B cell (primary cell): ENCODE results near the gene YIPF2. TPM values are rescaled to one million over a fixed set of nuclear protein-coding genes. Genes with fewer than 3 reads are reported as not detected.
"Not testable (repeated sequence)": the region's sequence is repeated elsewhere in the genome, so short reads cannot be mapped to it uniquely, and the experiment has no call there.

Source experiments
- ATAC-seq: fragments of 200-7000 bp; cut with Tn5 transposase; one replicate; pipeline ENCODE4 v1.10.0; 2021; ENCODE audit warnings: low read depth, mild to moderate bottlenecking, moderate number of reproducible peaks, moderate library complexity
- CTCF ChIA-PET: fragments of 350-600 bp; sonication (Branson Sonifier 250); formaldehyde crosslinking; loops from one replicate; lab custom pipeline; 2021; ENCODE audit warnings: antibody characterized with exemption, inconsistent platforms; lab: Charles Lee
- POLR2A ChIA-PET: fragments of 350-600 bp; sonication (Branson Sonifier 250); formaldehyde crosslinking; loops from one replicate; lab custom pipeline; 2021; ENCODE audit warnings: antibody characterized with exemption; lab: Charles Lee
- DNase-seq: peaks from one replicate; pipeline ENCODE4 v3.0.0; 2013
- H2AFZ ChIP-seq: 2 replicates; pipeline ENCODE4 v1.6.1; 2012; ENCODE audit warnings: mild to moderate bottlenecking, low read depth, low read length; ENCODE audit not compliant: insufficient read depth, poor library complexity, severe bottlenecking
- H3K27ac ChIP-seq, 2 donors: 1 replicate in 1 of 2; 2 replicates in 1 of 2; pipeline ENCODE4 v1.5.1; 2012 to 2013; ENCODE audit warnings: low read length in 2 of 2, mild to moderate bottlenecking in 2 of 2, moderate library complexity in 1 of 2
- H3K27me3 ChIP-seq, 4 experiments: fragments of 200-600 bp in 1 of 4; sonication (generic) in 1 of 4; replicated peaks in 1 of 4; 1 replicate in 2 of 4; 2 replicates in 2 of 4; pipeline versions ENCODE4 v1.6.1 to v1.7.0; 2013 to 2016; ENCODE audit warnings: low read length in 3 of 4, mild to moderate bottlenecking in 2 of 4, mixed read lengths in 1 of 4, moderate library complexity in 1 of 4; ENCODE audit not compliant: insufficient read depth in 4 of 4, control insufficient read depth in 3 of 4; ENCODE audit errors: control extremely low read depth in 1 of 4
- H3K36me3 ChIP-seq, 2 experiments: replicated peaks in 1 of 2; 1 replicate in 1 of 2; 2 replicates in 1 of 2; pipeline versions ENCODE4 v1.6.1 to v1.7.1; 2013; ENCODE audit warnings: low read length in 1 of 2; ENCODE audit not compliant: insufficient read depth in 2 of 2, control insufficient read depth in 1 of 2; ENCODE audit errors: control extremely low read depth in 1 of 2, extremely low read depth in 1 of 2
- H3K4me1 ChIP-seq, 2 donors: fragments of 200-600 bp in 1 of 2; sonication (generic) in 1 of 2; 1 replicate in 1 of 2; 2 replicates in 1 of 2; pipeline versions ENCODE4 v1.5.1 to v1.6.1; 2013 to 2017; ENCODE audit warnings: low read length in 2 of 2; ENCODE audit not compliant: control insufficient read depth in 2 of 2, insufficient read depth in 2 of 2
- H3K4me2 ChIP-seq: replicated peaks from 2 replicates; pipeline ENCODE3; 2012; ENCODE audit warnings: mild to moderate bottlenecking, low read depth, low read length; ENCODE audit not compliant: poor library complexity, severe bottlenecking
- H3K4me3 ChIP-seq, 5 experiments: fragments of 200-600 bp in 1 of 5; sonication (generic) in 1 of 5; 1 replicate in 3 of 5; 2 replicates in 2 of 5; pipeline versions ENCODE4 v1.5.1 to v1.7.0; 2011 to 2016; ENCODE audit warnings: low read length in 4 of 5, mild to moderate bottlenecking in 4 of 5, low read depth in 2 of 5, control low read depth in 1 of 5, moderate library complexity in 1 of 5; ENCODE audit not compliant: insufficient read depth in 1 of 5; ENCODE audit errors: control extremely low read depth in 1 of 5, extremely low read depth in 1 of 5
- H3K79me2 ChIP-seq: fragments of 200-600 bp; sonication (generic); one replicate; pipeline ENCODE4 v1.6.0; 2016; ENCODE audit warnings: low read length; ENCODE audit not compliant: control insufficient read depth, insufficient read depth
- H3K9ac ChIP-seq: fragments of 200-600 bp; sonication (generic); 2 replicates; pipeline ENCODE4 v1.6.1; 2017; ENCODE audit warnings: mild to moderate bottlenecking, low read length, moderate library complexity
- H3K9me3 ChIP-seq, 3 donors: one replicate each; pipeline versions ENCODE4 v1.6.1 to v1.7.1; 2013; ENCODE audit warnings: low read length in 2 of 3; ENCODE audit not compliant: control insufficient read depth in 2 of 3, insufficient read depth in 1 of 3; ENCODE audit errors: control extremely low read depth in 1 of 3
- H4K20me1 ChIP-seq: 2 replicates; pipeline ENCODE4 v1.6.0; 2012; ENCODE audit warnings: mild to moderate bottlenecking, low read length; ENCODE audit not compliant: insufficient read depth, control insufficient read depth, poor library complexity, severe bottlenecking
- H3K27ac Mint-ChIP-seq: one replicate; pipeline ENCODE4 v1.8.0; 2021; ENCODE audit warnings: mixed read lengths
- H3K27me3 Mint-ChIP-seq: one replicate; pipeline ENCODE4 v1.8.0; 2021; ENCODE audit warnings: mixed read lengths
- H3K4me1 Mint-ChIP-seq: one replicate; pipeline ENCODE4 v1.8.0; 2021; ENCODE audit warnings: mixed read lengths
- H3K4me3 Mint-ChIP-seq: one replicate; pipeline ENCODE4 v1.8.0; 2021; ENCODE audit warnings: mixed read lengths
- H3K9me3 Mint-ChIP-seq: one replicate; pipeline ENCODE4 v1.8.0; 2022; ENCODE audit warnings: mixed read lengths; ENCODE audit not compliant: insufficient read depth
- CTCF ChIP-seq: fragments of 200-600 bp; IDR thresholded peaks from one replicate; pipeline ENCODE4 v1.8.0; 2022; ENCODE audit warnings: antibody characterized with exemption, mild to moderate bottlenecking
- WGBS: methylation state at CpG from one replicate; pipeline ENCODE4 v1.1.5; 2013; ENCODE audit warnings: missing lambda C conversion rate; ENCODE audit not compliant: insufficient coverage; 5-methylcytosine and 5-hydroxymethylcytosine counted together
- intact Hi-C: fragments of 100-400 bp; cut with micrococcal nuclease; formaldehyde crosslinking; loops from one replicate; pipeline ENCODE4 v1.10.0; 2022
- polyA plus RNA-seq: library from polyadenylated mRNA; depleted of rRNA; stranded (reverse); fragments of >200 nt; gene quantifications from 2 replicates; pipeline ENCODE4 v1.2.3, GENCODE V29; 2012
- total RNA-seq, 2 donors: library from RNA; stranded (reverse); fragments of 120-200 nt in 1 of 2; gene quantifications; 1 replicate in 1 of 2; 2 replicates in 1 of 2; pipeline versions ENCODE4 v1.2.3 to v1.2.4, GENCODE V29; 2013 to 2022

The YIPF2 gene
- total and polyA plus RNA-seq, 2 donors (not counting 1 experiment from before 2014, with no cell fraction given) = 19.8 to 34.8 TPM

GRCh38 chr19:10878253-10878652 lies 50.2 kb downstream of the YIPF2 start:
- H3K27ac ChIP-seq = peak overlapping the region; percentile 18 to 28
- Mint-ChIP-seq H3K4me1 (peaks cover 33% of the 10 kb centered on the region), H3K4me3 (peak overlapping the region; percentile 81), H3K9me3 (no peaks in the 10 kb centered on the region), H3K27me3 (no peaks in the 10 kb centered on the region), H3K27ac (peak overlapping the region; percentile 55)
- peak overlapping the region; percentile 60 for H3K4me2 ChIP-seq
- H4K20me1 ChIP-seq = peaks cover 60% of the 10 kb centered on the region
- TF ChIP-seq CTCF = no peak
- peaks cover 0 to 5% (median 0%) of the 10 kb centered on the region in 3 donors for H3K9me3 ChIP-seq
- no peak overlapping the region for H2AFZ ChIP-seq
- no peak overlapping the region for H3K9ac ChIP-seq
- CTCF ChIA-PET = interaction anchor here (0.9 to 1.2 kb wide), 2 partner anchors 13 to 248 kb away, joined by 3 to 4 read pairs; no protein-coding TSS in a partner anchor
- WGBS = 40% methylated on average over 1 of the region's 3 CpGs
- DNase-seq (no peak), ATAC-seq (peak; percentile 25)
- no peaks in the 10 kb centered on the region for H3K27me3 ChIP-seq
- H3K4me1 ChIP-seq = peaks cover 9 to 30% of the 10 kb centered on the region in 2 donors
- intact Hi-C loops = loop anchor here (10.0 kb wide), 1 partner anchor 277 kb away; the partner anchor contains the start of gene SPC24
- H3K4me3 ChIP-seq = no peak overlapping the region
- H3K36me3 ChIP-seq = peaks cover 0 to 1% of the 10 kb centered on the region in 2 experiments
- H3K79me2 ChIP-seq = peaks cover 97% of the 10 kb centered on the region
- POLR2A ChIA-PET = interaction anchor here (0.6 to 1.4 kb wide), 2 partner anchors 8 to 76 kb away, joined by 4 to 11 read pairs; no protein-coding TSS in a partner anchor

- peaks cover 39% of the 10 kb centered on the region for H3K4me1 Mint-ChIP-seq
- not testable (repeated sequence) for H3K4me2 ChIP-seq, H3K36me3 ChIP-seq, H3K9me3 Mint-ChIP-seq, H3K27me3 Mint-ChIP-seq, H3K4me3 ChIP-seq, H3K27me3 ChIP-seq, ATAC-seq, H2AFZ ChIP-seq, DNase-seq, H3K9ac ChIP-seq, H3K9me3 ChIP-seq
- WGBS = 92% methylated on average over 6 of the region's 9 CpGs
- CTCF ChIA-PET = interaction anchor here (0.6 to 1.2 kb wide), 3 partner anchors 13 to 248 kb away, joined by 3 to 4 read pairs (median 4); no protein-coding TSS in a partner anchor
- H3K4me1 ChIP-seq = peaks cover 15 to 36% of the 10 kb centered on the region in 2 donors
- intact Hi-C loops = loop anchor here (10.0 kb wide), 1 partner anchor 277 kb away; the partner anchor contains the start of gene SPC24
- peaks cover 97% of the 10 kb centered on the region for H3K79me2 ChIP-seq
- POLR2A ChIA-PET = interaction anchor here (0.6 kb wide), 1 partner anchor 77 kb away, joined by 4 read pairs; no protein-coding TSS in a partner anchor
- peak overlapping the region; percentile 81 for H3K4me3 Mint-ChIP-seq
- peak overlapping the region; percentile 55 for H3K27ac Mint-ChIP-seq
- H4K20me1 ChIP-seq = peaks cover 53% of the 10 kb centered on the region
- H3K27ac ChIP-seq = peak overlapping the region in 1 of 2 donors; percentile 28
Observed at GRCh38 chr19:10877608-10878007, 50.8 kb downstream of the YIPF2 start.
